GM12891 (cell line): ENCODE data around the gene KCNJ10.

ENCODE experiments used
- DNase-seq: peaks from one replicate; pipeline ENCODE4 v3.0.0; 2011; ENCODE audit warnings: low spot score; ENCODE audit not compliant: insufficient read length
- FAIRE-seq: peaks from 2 replicates; lab custom pipeline; 2011; peaks lifted over from hg19 to GRCh38; lab: Jason Lieb, UNC
- PAX5 ChIP-seq: IDR thresholded peaks from 2 replicates; pipeline ENCODE4 v1.6.1; 2011; ENCODE audit warnings: low read length, moderate library complexity, mild to moderate bottlenecking; ENCODE audit not compliant: insufficient read depth, severe bottlenecking
- POLR2A ChIP-seq: IDR thresholded peaks from 2 replicates; pipeline ENCODE4 v1.6.1; 2011; ENCODE audit warnings: low read depth, low read length, control low read depth
- POLR2AphosphoS5 ChIP-seq: IDR thresholded peaks from 2 replicates; pipeline ENCODE4 v1.6.1; 2011; ENCODE audit warnings: low read depth, low read length, control low read depth
- POU2F2 ChIP-seq: IDR thresholded peaks from 2 replicates; pipeline ENCODE4 v1.6.1; 2011; ENCODE audit warnings: low read depth, mild to moderate bottlenecking, control low read depth, low read length, moderate library complexity
- SPI1 ChIP-seq: IDR thresholded peaks from 2 replicates; pipeline ENCODE4 v1.6.1; 2011; ENCODE audit warnings: low read depth, low read length, control low read depth
- TAF1 ChIP-seq: IDR thresholded peaks from 2 replicates; pipeline ENCODE4 v1.6.1; 2011; ENCODE audit warnings: low read depth, low read length, control low read depth

KCNJ10 gene

GRCh38 chr1:159952932-159953331 lies 117.0 kb downstream of the KCNJ10 start:
- DNase-seq (no peak), FAIRE-seq (no peak)
- TF ChIP-seq PAX5 (no peak), POLR2AphosphoS5 (no peak)

GRCh38 chr1:159951551-159951950 lies 118.4 kb downstream of the KCNJ10 start:
- no peak for FAIRE-seq
- TF ChIP-seq POLR2AphosphoS5 (no peak), POLR2A (no peak), SPI1 (no peak), POU2F2 (no peak), PAX5 (no peak), TAF1 (no peak)
- no peak for DNase-seq

DNA sequence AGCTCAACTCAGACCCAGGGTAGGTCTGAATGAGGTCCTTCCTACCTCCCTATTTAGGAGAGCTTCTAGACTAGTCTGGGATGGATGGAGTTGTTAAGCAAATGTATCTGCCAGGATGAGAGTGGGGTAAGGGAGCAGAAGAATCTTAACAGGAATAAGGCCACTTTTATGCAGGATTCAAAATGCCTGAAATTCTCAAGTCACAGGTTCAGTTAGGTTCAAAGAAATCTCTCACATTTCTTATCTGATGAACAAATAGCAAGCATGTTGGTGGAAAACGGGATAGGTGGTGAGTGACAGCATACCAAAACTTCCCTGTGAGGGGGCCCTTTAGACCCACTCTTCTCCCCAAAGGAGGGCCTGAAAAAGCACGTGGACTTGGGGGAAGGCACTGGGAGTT lies 118.9 kb downstream of the KCNJ10 start:
- TF ChIP-seq SPI1 (no peak), POLR2AphosphoS5 (no peak), POU2F2 (no peak), POLR2A (no peak), TAF1 (no peak), PAX5 (no peak)
- DNase-seq (no peak), FAIRE-seq (no peak)

DNA sequence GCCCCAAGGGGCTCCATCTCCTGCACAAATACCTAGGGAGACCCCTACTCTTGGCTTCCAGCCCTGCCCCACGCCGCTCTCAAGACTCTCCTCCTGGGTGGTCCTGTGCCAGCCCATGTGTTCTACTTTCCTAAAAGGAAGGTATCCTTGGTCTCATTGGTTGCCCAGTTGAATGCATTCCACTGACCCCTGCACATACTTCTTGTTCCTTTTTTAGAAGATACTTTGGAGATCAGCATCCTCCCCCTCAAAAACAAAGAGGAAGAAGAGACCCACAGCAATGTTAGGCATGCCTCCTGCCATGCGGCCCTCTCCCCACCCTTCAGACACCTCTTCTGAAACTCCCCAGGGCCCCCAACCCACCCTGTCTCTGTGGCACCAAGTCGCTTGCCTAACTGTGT lies 120.0 kb downstream of the KCNJ10 start:
- DNase-seq (no peak), FAIRE-seq (no peak)
- no peak for TF ChIP-seq TAF1
- TF ChIP-seq PAX5: no peak
- TF ChIP-seq POLR2A: no peak
- TF ChIP-seq POU2F2: no peak
- no peak for TF ChIP-seq POLR2AphosphoS5
- no peak for TF ChIP-seq SPI1

GRCh38 chr1:159949123-159949522 lies 120.8 kb downstream of the KCNJ10 start:
- DNase-seq (no peak), FAIRE-seq (no peak)
- TF ChIP-seq POLR2AphosphoS5: no peak
- TF ChIP-seq TAF1: no peak
- TF ChIP-seq PAX5: no peak
- TF ChIP-seq SPI1: no peak
- TF ChIP-seq POU2F2: no peak
- no peak for TF ChIP-seq POLR2A
